Ishikawa (cell line): ENCODE data around the gene TMBIM6.
A peak's percentile ranks its signal among the peaks of the same experiment; 100 is the strongest.

Experiments
- CEBPB ChIP-seq: IDR thresholded peaks from 2 replicates; pipeline ENCODE4 v1.6.1; 2012
- CREB1 ChIP-seq: IDR thresholded peaks from 2 replicates; pipeline ENCODE4 v1.6.1; 2012; ENCODE audit warnings: low read depth
- EGR1 ChIP-seq: IDR thresholded peaks from 2 replicates; pipeline ENCODE4 v1.6.1; 2012
- EP300 ChIP-seq: IDR thresholded peaks from 2 replicates; pipeline ENCODE4 v1.6.1; 2012; ENCODE audit warnings: borderline replicate concordance
- FOXM1 ChIP-seq: IDR thresholded peaks from 2 replicates; pipeline ENCODE4 v1.6.1; 2012; ENCODE audit warnings: low read depth, borderline replicate concordance
- NFIC ChIP-seq: IDR thresholded peaks from 2 replicates; pipeline ENCODE4 v1.6.1; 2012
- RAD21 ChIP-seq: IDR thresholded peaks from 2 replicates; pipeline ENCODE4 v1.6.1; 2012; ENCODE audit warnings: low read depth
- TAF1 ChIP-seq: IDR thresholded peaks from 2 replicates; pipeline ENCODE4 v1.6.1; 2012; ENCODE audit warnings: low read depth, mild to moderate bottlenecking
- TCF12 ChIP-seq: IDR thresholded peaks from 2 replicates; pipeline ENCODE4 v1.6.1; 2012; ENCODE audit warnings: low read depth
- TEAD4 ChIP-seq: IDR thresholded peaks from 2 replicates; pipeline ENCODE4 v1.6.1; 2012
- YY1 ChIP-seq: IDR thresholded peaks from 2 replicates; pipeline ENCODE4 v1.6.1; 2012; ENCODE audit warnings: low read depth
- ZBTB7A ChIP-seq: IDR thresholded peaks from 2 replicates; pipeline ENCODE4 v1.6.1; 2012; ENCODE audit warnings: low read depth
- TF ChIP-seq, protein P1 (sequence below): IDR thresholded peaks from 2 replicates; pipeline ENCODE4 v1.6.1; 2012
- TF ChIP-seq, protein P2 (sequence below): IDR thresholded peaks from 2 replicates; pipeline ENCODE4 v1.6.1; 2012
- TF ChIP-seq, protein P3 (sequence below): IDR thresholded peaks from 2 replicates; pipeline ENCODE4 v1.6.1; 2012; ENCODE audit warnings: low read depth, mild to moderate bottlenecking

TMBIM6 gene, protein sequence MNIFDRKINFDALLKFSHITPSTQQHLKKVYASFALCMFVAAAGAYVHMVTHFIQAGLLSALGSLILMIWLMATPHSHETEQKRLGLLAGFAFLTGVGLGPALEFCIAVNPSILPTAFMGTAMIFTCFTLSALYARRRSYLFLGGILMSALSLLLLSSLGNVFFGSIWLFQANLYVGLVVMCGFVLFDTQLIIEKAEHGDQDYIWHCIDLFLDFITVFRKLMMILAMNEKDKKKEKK

DNA sequence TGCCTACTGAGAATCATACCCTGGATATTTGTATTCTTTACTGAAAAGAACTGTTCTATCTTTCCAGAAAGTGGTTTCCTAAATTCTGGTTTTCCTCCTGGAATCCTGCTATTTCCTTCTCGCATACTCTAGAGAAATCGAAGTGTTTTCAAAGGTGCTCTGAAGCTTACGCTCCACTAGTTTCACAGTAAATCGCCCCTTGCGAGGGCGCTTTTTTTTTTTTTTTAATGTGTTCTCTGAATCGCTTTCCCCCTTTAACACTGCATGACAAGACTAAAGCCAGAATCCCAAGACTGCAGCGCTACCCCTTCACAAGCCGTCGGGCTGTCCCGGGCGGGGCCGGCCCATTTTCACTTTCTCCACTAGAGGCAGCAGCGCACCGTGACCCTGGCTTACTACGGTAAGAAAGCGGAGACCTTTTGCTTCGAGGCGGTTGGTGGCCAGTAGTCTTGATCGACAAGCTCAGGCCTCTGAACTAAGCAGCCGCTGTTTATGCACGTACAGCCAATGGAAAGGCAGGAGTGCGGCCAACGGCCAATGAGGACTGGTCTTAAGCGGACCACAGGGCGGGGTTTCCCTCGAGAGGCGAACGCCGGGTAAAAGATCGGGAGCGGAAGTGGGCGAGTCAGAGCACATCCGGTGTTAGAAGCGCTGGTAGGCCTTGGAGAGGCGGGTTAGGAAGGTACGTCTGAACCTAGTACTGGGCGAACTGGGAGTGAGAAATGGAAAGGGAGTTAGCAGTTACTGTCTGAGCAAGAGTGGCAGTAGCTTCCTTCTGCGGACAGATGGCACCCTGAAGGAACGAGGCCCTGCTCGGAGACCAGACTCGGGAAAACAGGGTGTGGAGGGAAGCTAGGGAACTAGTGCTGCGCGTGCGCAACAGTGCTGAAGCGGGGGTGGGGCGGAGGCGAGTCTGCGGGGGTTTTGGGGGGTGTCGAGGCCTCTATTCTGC, at the start of gene TMBIM6:
Gene TMBIM6 (plus strand): TSS at position 628 of the 952 bp plus-strand sequence. CDS start 10,937 bp downstream, outside the sequence.
- TF ChIP-seq YY1: peak; percentile 34; the same call in 1 of the 2 replicates
- no peak for TF ChIP-seq ZBTB7A
- TF ChIP-seq CEBPB: no peak
- TF ChIP-seq, protein P1, sequence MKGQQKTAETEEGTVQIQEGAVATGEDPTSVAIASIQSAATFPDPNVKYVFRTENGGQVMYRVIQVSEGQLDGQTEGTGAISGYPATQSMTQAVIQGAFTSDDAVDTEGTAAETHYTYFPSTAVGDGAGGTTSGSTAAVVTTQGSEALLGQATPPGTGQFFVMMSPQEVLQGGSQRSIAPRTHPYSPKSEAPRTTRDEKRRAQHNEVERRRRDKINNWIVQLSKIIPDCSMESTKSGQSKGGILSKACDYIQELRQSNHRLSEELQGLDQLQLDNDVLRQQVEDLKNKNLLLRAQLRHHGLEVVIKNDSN: peak; percentile 14; the same call in 1 of the 2 replicates
- peak; percentile 62 for TF ChIP-seq CREB1
- TF ChIP-seq TCF12: peak; percentile 64
- peak; percentile 43; the same call in 1 of the 2 replicates for TF ChIP-seq NFIC
- no peak for TF ChIP-seq EP300
- peak; percentile 41; the same call in 1 of the 2 replicates for TF ChIP-seq TEAD4
- TF ChIP-seq, protein P2, sequence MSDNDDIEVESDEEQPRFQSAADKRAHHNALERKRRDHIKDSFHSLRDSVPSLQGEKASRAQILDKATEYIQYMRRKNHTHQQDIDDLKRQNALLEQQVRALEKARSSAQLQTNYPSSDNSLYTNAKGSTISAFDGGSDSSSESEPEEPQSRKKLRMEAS: peak; percentile 76
- TF ChIP-seq, protein P3, sequence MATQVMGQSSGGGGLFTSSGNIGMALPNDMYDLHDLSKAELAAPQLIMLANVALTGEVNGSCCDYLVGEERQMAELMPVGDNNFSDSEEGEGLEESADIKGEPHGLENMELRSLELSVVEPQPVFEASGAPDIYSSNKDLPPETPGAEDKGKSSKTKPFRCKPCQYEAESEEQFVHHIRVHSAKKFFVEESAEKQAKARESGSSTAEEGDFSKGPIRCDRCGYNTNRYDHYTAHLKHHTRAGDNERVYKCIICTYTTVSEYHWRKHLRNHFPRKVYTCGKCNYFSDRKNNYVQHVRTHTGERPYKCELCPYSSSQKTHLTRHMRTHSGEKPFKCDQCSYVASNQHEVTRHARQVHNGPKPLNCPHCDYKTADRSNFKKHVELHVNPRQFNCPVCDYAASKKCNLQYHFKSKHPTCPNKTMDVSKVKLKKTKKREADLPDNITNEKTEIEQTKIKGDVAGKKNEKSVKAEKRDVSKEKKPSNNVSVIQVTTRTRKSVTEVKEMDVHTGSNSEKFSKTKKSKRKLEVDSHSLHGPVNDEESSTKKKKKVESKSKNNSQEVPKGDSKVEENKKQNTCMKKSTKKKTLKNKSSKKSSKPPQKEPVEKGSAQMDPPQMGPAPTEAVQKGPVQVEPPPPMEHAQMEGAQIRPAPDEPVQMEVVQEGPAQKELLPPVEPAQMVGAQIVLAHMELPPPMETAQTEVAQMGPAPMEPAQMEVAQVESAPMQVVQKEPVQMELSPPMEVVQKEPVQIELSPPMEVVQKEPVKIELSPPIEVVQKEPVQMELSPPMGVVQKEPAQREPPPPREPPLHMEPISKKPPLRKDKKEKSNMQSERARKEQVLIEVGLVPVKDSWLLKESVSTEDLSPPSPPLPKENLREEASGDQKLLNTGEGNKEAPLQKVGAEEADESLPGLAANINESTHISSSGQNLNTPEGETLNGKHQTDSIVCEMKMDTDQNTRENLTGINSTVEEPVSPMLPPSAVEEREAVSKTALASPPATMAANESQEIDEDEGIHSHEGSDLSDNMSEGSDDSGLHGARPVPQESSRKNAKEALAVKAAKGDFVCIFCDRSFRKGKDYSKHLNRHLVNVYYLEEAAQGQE: no peak
- peak; percentile 89 for TF ChIP-seq FOXM1
- TF ChIP-seq EGR1: peak; percentile 50
- TF ChIP-seq RAD21: peak; percentile 73
- peak; percentile 99 for TF ChIP-seq TAF1

DNA sequence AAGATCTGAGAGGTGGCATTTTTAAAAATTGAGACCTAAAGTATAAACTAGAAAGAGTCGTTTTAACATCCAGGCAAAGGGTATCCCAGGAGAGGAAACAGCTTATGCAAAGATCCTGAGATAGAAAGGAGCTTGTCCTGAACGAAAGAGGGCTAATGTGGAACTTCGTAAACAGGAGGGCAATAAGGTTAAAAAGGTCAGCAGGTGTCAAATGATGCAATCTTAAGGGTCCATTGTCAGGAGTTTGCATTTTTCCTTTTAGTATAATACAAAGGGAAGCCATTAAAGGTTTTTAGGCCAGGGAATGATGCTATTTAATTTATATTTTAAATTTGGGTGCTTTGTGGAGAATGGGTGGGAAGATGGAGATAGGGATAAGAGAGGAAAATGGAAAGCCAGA, 48.5 kb upstream of the TMBIM6 start:
- TF ChIP-seq CEBPB: no peak
- no peak for TF ChIP-seq ZBTB7A
- no peak for TF ChIP-seq TEAD4
- TF ChIP-seq, protein P2: no peak
- no peak for TF ChIP-seq NFIC
- no peak for TF ChIP-seq FOXM1
- no peak for TF ChIP-seq YY1
- TF ChIP-seq TCF12: no peak
- TF ChIP-seq TAF1: no peak
- TF ChIP-seq, protein P1: no peak
- TF ChIP-seq RAD21: no peak
- no peak for TF ChIP-seq CREB1
- TF ChIP-seq, protein P3: no peak
- no peak for TF ChIP-seq EP300
- TF ChIP-seq EGR1: no peak

DNA sequence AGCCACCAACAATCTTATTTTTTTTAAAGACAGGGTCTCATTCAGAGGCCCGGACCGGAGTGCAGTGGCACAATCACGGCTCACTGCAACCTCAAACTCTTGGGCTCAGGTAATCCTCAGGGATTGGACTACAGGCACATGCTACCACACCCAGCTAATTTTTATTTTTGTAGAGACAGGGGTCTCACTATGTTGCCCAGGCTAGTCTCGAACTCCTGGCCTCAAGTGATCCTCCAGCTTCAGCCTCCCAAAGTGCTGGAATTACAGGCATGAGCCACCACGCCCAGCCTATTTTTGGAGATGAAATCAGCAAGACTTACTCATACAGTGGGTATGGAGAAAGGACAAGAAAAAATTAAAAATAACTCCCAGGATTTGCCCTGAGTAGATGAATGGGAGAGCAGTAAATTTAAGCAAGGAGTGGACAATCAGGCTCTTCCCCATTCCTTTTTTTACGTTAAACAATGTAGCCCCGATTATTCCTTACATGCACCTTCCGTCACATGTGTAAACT, 47.4 kb upstream of the TMBIM6 start:
- TF ChIP-seq ZBTB7A: no peak
- no peak for TF ChIP-seq EGR1
- TF ChIP-seq EP300: no peak
- TF ChIP-seq CREB1: no peak
- TF ChIP-seq CEBPB: no peak
- TF ChIP-seq, protein P2: no peak
- TF ChIP-seq TCF12: no peak
- TF ChIP-seq, protein P3: no peak
- TF ChIP-seq TEAD4: no peak
